Ectodermal cell (in vitro differentiated cells): ENCODE measurements around the gene HEXIM2.
"Not testable (repeated sequence)": the region's sequence is repeated elsewhere in the genome, so short reads cannot be mapped to it uniquely, and the experiment has no call there.

Experiments used
- H3K27ac ChIP-seq: 2 replicates; pipeline ENCODE4 v1.7.0; 2013; ENCODE audit warnings: mild to moderate bottlenecking, low read depth, low read length; ENCODE audit not compliant: insufficient read depth, poor library complexity, severe bottlenecking
- H3K27me3 ChIP-seq: 2 replicates; pipeline ENCODE4 v1.7.0; 2013; ENCODE audit warnings: mild to moderate bottlenecking, low read length; ENCODE audit not compliant: insufficient read depth, control insufficient read depth, poor library complexity, severe bottlenecking
- H3K36me3 ChIP-seq: one replicate; pipeline ENCODE4 v1.7.0; 2013; ENCODE audit warnings: low read length; ENCODE audit not compliant: control insufficient read depth, insufficient read depth
- H3K4me1 ChIP-seq: one replicate; pipeline ENCODE4 v1.7.0; 2013; ENCODE audit warnings: low read length; ENCODE audit not compliant: control insufficient read depth, insufficient read depth
- H3K4me3 ChIP-seq: 2 replicates; pipeline ENCODE4 v1.7.0; 2013; ENCODE audit warnings: low read depth, low read length, control low read depth; ENCODE audit not compliant: insufficient read depth
- H3K9me3 ChIP-seq: 2 replicates; pipeline ENCODE4 v1.7.0; 2013; ENCODE audit warnings: mild to moderate bottlenecking, low read length, moderate library complexity; ENCODE audit not compliant: control insufficient read depth
- WGBS, 2 experiments: methylation state at CpG; one replicate each; pipeline ENCODE4 v1.1.7; 2013; ENCODE audit warnings: missing lambda C conversion rate in 2 of 2; 5-methylcytosine and 5-hydroxymethylcytosine counted together

Gene HEXIM2

DNA sequence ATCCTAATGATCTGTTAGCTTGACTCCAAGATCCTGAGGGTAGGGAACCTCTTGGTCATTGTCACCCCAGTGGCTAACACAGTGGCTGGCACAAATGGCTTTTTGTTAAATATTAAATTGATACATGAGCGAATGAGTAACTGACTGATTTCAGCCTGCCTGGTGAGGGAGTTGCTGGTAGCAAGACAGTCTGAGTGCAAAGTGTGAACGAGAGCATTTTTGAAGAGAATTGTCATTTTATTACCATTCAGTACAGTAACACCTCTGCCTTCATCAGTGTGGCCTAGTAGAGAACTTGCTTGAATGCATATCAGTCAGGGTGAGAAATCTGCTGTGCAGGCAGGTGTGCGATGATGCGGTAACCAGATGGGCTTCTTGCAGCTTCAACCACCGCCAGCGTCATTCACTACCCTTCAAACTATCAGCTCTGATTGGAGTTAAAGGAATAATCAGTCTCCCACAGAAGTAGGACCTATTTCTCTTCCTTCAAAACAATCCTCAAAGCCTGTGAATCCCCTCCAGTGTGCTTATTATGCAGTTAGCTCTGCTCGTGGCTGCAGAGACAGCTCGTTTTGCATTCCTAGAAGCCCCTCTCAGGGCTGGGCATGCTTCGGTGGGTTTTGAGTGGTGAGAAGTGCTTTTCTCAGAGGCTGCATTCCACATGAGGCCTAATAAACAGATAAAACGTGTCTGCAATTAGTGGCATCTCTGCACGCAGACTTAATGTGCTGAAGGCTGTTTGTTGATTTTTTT, 29.0 kb downstream of the HEXIM2 start:
- Histone ChIP-seq H3K4me1 (no peaks in the 10 kb centered on the region), H3K36me3 (no peaks in the 10 kb centered on the region), H3K9me3 (no peaks in the 10 kb centered on the region), H3K27ac (no peak overlapping the region), H3K4me3 (no peak overlapping the region), H3K27me3 (no peaks in the 10 kb centered on the region)
- WGBS, 2 experiments: 89 to 93% methylated on average over 11 of the region's 11 CpGs

DNA sequence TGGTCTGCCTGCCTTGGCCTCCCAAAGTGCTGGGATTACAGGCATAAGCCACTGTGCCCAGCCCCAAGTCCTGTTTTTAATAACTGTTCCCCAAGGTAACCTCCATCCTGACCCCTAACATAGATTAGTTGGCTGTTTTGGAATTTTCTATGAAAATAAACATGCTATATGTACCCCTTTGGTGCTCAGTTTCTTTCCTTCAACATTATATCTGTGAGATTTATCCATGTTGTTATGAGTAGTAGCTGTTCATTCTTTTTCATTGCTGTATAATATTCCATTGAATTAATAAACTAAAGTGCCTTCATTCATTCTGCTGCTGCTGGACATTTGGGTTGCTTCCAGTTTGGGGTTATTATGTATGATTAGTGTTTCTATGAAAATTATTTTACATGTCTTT, 33.7 kb downstream of the HEXIM2 start:
- no peak overlapping the region for H3K27ac ChIP-seq
- no peaks in the 10 kb centered on the region for H3K27me3 ChIP-seq
- no peak overlapping the region for H3K4me3 ChIP-seq
- H3K9me3 ChIP-seq: no peaks in the 10 kb centered on the region
- peaks cover 7% of the 10 kb centered on the region for H3K4me1 ChIP-seq
- H3K36me3 ChIP-seq: no peaks in the 10 kb centered on the region

- Histone ChIP-seq H3K27ac (peak overlapping the region; percentile 9), H3K4me3 (no peak overlapping the region), H3K36me3 (no peaks in the 10 kb centered on the region), H3K9me3 (no peaks in the 10 kb centered on the region), H3K27me3 (no peaks in the 10 kb centered on the region), H3K4me1 (peaks cover 7% of the 10 kb centered on the region)
- WGBS, 2 experiments: 71 to 73% methylated on average over 6 of the region's 6 CpGs
Observed at GRCh38 chr17:45197108-45197507, 35.4 kb downstream of the HEXIM2 start.

- Histone ChIP-seq H3K27ac (peak overlapping the region; percentile 9), H3K4me1 (peaks cover 7% of the 10 kb centered on the region), H3K27me3 (no peaks in the 10 kb centered on the region), H3K36me3 (no peaks in the 10 kb centered on the region), H3K9me3 (no peaks in the 10 kb centered on the region), H3K4me3 (no peak overlapping the region)
- 1 to 2% methylated on average over 15 to 16 of the region's 16 CpGs for WGBS, 2 experiments
Observed at GRCh38 chr17:45197555-45198334, 36.1 kb downstream of the HEXIM2 start.

DNA sequence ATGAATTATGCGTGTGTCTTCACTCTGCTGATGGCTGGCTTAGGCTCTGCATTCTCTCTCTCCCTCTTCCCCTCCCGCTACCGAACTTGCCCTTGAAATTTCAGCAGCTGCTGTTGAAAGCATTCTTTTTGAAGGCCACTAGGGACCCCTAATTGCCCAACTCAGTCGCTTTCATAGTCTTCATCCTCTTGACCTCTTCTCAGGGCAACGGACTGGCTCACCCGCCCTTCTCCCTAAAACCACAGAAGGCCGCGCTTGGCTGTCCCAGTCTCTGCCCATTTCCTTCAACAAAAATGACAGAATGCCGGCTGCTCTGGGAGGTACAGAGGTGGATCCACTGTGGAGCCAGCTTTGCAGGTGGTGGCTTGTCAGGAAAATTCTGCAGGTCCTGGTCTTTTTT, 39.0 kb downstream of the HEXIM2 start:
- Histone ChIP-seq H3K27ac (no peak overlapping the region), H3K9me3 (no peaks in the 10 kb centered on the region), H3K27me3 (no peaks in the 10 kb centered on the region), H3K4me3 (no peak overlapping the region), H3K36me3 (no peaks in the 10 kb centered on the region), H3K4me1 (peaks cover 7% of the 10 kb centered on the region)
- WGBS, 2 experiments: 75 to 80% methylated on average over 9 of the region's 9 CpGs

DNA sequence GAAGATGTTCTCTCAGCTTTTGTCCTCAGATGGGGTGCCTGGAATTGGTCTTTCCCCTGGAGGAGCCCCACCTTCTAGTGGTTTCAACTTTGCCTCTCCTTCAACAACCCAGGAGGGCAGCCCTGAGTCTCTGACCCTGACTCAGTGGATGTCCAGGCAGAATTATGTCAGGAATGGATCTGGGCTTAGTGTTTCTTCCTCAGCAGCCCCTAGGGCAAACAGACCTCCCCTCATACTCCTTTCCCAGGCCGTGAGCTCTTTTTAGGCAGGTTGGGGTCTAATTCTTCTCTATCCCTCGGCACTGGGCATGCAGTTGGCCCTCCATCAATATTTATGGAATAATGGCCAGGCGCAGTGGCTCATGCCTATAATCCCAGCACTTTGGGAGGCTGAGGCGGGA, 39.8 kb downstream of the HEXIM2 start:
- H3K9me3 ChIP-seq: no peaks in the 10 kb centered on the region
- 83 to 92% methylated on average over 4 of the region's 4 CpGs for WGBS, 2 experiments
- no peaks in the 10 kb centered on the region for H3K27me3 ChIP-seq
- no peak overlapping the region for H3K4me3 ChIP-seq
- H3K4me1 ChIP-seq: peaks cover 7% of the 10 kb centered on the region
- no peaks in the 10 kb centered on the region for H3K36me3 ChIP-seq
- H3K27ac ChIP-seq: no peak overlapping the region

GRCh38 chr17:45201880-45202279, 40.2 kb downstream of the HEXIM2 start:
- H3K36me3 ChIP-seq, H3K27me3 ChIP-seq, H3K4me3 ChIP-seq, H3K4me1 ChIP-seq, H3K9me3 ChIP-seq, H3K27ac ChIP-seq: not testable (repeated sequence)
- 88 to 92% methylated on average over 6 of the region's 6 CpGs for WGBS, 2 experiments

DNA sequence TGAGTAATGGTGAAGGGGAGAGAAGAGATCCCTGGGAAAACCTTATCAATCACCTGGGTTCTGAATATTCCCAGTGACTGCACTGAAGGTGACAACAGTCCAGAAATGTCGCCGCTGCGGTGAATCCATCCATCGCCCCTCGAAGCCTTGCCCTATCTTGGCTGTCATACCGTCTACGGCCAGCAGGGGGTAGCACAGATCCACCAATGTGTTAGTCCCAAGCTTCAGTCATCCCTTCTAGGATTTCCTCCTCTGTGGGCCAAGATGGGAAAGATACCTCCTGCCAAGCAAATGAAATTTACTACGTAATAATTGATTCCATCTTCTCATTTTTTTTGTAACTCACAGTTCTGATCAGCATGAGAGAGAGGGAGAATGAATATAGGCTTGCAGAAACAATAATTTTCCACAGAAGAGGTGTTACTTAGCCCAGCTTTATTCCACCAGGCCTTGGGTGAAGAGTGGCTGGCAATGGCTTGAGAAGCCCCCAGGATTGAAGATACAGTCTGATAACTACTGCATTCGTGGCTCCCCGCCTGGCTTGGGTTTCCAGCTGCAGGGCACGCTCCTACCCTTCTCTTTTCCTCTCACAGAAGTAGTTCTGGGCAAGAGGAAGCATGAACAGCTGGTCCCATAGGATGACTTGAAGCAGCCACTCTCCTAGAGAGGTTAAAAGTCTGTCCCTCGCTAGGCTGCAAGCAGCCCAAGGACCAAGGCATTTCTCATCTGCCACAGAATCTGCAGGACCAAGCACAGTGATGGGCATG, 57.4 kb downstream of the HEXIM2 start:
- no peak overlapping the region for H3K27ac ChIP-seq
- H3K9me3 ChIP-seq: no peaks in the 10 kb centered on the region
- peaks cover 3% of the 10 kb centered on the region for H3K4me1 ChIP-seq
- H3K27me3 ChIP-seq: peaks cover 56% of the 10 kb centered on the region
- no peak overlapping the region for H3K4me3 ChIP-seq
- H3K36me3 ChIP-seq: no peaks in the 10 kb centered on the region
- WGBS, 2 experiments: 17 to 19% methylated on average over 11 to 12 of the region's 12 CpGs
